ENCODE results near the gene WDFY4. TPM values are rescaled to one million over a fixed set of nuclear protein-coding genes. Genes with fewer than 3 reads are reported as not detected.

Gene WDFY4
- total RNA-seq, 1 donor from 2014 or later: 4.3 TPM

DNA sequence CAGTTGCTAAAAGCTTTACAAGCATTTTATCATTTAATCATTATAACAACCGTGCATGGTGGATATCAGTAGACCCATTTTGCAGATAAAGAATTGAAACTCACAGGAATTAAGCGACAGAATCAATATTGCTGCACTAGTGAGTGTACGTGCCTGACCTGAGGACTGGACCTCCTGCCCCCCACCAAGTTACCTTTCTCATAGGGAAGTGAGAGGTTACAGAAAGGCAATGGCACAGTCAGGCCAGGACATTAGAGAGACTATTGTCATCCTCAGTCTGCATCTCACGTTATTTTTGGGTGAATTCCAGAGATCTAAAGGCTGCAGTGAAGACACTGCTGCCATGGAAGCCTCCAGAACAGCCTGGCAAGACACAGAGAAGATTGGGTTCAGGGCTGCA, 80.9 kb downstream of the WDFY4 start:
- no peak for DNase-seq (ENCODE audit: low spot score in 2 of 2, unreplicated experiment in 2 of 2)
- no peak overlapping the region for H3K4me3 Mint-ChIP-seq

DNA sequence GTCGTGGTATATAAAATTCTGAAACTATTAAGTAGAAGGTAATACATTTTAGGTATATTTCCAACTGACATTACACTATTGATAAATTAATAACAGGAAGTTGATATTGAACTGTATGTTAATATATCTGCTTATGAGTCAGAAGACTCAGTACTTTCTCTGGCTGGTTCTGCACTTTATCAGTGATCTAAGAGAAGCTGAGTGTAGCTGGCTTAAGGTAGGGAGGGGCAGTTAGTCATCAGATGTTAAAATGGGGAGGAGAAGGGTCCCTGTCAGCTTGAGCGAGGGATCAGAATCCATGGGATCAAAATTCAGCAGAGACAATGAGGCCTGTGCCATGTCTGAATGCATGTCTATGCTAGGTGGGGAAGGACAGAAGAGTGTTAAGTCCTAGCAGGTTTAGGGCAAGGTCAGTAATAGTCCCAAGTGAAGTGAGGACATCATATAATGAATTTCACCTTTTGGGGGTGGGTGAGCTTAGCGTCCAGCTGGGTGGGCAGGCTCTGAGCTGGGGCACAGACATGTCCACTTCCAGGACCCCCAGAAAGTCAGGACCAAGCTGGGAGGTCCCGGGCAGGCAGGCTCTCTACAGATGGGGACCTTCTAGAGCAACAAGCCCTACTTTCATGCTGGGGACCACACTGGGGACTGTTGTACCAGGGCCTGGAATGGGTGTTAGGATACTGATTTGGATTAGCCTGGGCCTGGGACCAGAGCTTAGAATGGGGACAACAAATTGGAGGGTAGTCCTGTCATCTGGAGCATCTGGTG, 82.9 kb downstream of the WDFY4 start:
- Mint-ChIP-seq H3K4me1 (no peaks in the 10 kb centered on the region), H3K27me3 (ENCODE audit: low read depth) (peaks cover 14% of the 10 kb centered on the region), H3K27ac (no peak overlapping the region), H3K4me3 (no peak overlapping the region), H3K9me3 (no peaks in the 10 kb centered on the region), H3K36me3 (no peaks in the 10 kb centered on the region)
- TF ChIP-seq, protein P1, sequence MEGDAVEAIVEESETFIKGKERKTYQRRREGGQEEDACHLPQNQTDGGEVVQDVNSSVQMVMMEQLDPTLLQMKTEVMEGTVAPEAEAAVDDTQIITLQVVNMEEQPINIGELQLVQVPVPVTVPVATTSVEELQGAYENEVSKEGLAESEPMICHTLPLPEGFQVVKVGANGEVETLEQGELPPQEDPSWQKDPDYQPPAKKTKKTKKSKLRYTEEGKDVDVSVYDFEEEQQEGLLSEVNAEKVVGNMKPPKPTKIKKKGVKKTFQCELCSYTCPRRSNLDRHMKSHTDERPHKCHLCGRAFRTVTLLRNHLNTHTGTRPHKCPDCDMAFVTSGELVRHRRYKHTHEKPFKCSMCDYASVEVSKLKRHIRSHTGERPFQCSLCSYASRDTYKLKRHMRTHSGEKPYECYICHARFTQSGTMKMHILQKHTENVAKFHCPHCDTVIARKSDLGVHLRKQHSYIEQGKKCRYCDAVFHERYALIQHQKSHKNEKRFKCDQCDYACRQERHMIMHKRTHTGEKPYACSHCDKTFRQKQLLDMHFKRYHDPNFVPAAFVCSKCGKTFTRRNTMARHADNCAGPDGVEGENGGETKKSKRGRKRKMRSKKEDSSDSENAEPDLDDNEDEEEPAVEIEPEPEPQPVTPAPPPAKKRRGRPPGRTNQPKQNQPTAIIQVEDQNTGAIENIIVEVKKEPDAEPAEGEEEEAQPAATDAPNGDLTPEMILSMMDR (IDR thresholded peaks at IDR 0.05; ENCODE audit: unreplicated experiment): no peak
- DNase-seq (ENCODE audit: low spot score in 2 of 2, unreplicated experiment in 2 of 2): no peak

More for the DNA sequence above, 80.9 kb downstream of the WDFY4 start:
- H3K27me3 Mint-ChIP-seq (ENCODE audit: low read depth): peaks cover 17% of the 10 kb centered on the region
- H3K9me3 Mint-ChIP-seq: no peaks in the 10 kb centered on the region
- TF ChIP-seq, protein P1 (IDR thresholded peaks at IDR 0.05; ENCODE audit: unreplicated experiment): no peak
- no peak overlapping the region for H3K27ac Mint-ChIP-seq
- H3K4me1 Mint-ChIP-seq: no peaks in the 10 kb centered on the region
- H3K36me3 Mint-ChIP-seq: no peaks in the 10 kb centered on the region

DNA sequence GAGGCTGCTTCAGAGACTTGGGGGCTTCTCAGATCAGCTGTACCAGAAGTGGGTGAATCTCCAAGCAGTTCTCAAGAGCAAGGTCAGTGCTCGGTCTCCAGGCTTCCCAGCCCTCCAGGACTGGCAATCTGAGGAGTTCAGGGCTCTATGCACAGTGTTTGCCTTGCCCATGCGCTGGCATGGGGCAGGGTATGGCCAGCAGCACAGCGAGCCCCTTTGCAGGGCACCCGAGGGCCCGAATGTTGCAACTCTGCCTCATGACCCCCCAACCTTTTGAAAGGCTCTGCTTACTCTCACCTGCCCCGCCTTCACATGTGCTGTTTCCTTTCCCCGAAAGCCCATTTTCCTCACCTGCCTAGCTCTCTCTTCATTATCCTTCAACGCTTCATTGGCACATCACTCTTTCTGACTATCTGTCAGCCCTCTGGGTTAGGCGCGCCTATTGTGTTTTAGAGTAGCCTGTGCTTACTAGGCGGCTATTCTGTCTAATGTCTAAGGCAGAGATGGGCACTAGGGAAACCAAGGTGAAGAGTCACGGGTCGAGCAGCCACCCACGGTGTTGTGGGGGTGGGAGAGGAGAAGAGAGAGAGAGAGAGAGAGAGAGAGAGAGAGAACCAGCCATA, 83.6 kb downstream of the WDFY4 start:
- H3K36me3 Mint-ChIP-seq: no peaks in the 10 kb centered on the region

DNA sequence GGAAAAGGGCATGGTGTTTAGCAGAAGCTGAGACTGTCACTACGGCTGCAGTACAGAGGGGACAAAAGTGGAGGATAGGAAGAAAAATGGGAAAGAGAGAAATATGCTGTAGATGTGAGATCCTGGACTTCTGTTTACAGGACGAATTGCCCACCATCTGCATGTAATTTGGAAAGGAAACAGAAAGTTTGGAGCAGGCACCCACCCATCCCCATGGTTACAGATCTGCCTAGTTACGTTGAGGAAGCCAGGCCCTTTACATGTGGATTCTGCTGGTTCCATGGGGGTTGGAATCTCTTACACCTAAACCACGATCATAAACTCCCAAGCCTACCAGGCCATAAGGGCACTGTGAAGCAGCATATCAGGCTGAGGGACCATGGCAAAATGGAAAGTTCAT, 84.3 kb downstream of the WDFY4 start:
- H3K27ac Mint-ChIP-seq: no peak overlapping the region

More for the DNA sequence above, 83.6 kb downstream of the WDFY4 start:
- Mint-ChIP-seq H3K27ac (no peak overlapping the region), H3K4me3 (no peak overlapping the region), H3K9me3 (no peaks in the 10 kb centered on the region), H3K27me3 (ENCODE audit: low read depth) (peaks cover 14% of the 10 kb centered on the region), H3K4me1 (no peaks in the 10 kb centered on the region)
- DNase-seq (ENCODE audit: low spot score in 2 of 2, unreplicated experiment in 2 of 2): no peak
- TF ChIP-seq, protein P1 (IDR thresholded peaks at IDR 0.05; ENCODE audit: unreplicated experiment): no peak

DNA sequence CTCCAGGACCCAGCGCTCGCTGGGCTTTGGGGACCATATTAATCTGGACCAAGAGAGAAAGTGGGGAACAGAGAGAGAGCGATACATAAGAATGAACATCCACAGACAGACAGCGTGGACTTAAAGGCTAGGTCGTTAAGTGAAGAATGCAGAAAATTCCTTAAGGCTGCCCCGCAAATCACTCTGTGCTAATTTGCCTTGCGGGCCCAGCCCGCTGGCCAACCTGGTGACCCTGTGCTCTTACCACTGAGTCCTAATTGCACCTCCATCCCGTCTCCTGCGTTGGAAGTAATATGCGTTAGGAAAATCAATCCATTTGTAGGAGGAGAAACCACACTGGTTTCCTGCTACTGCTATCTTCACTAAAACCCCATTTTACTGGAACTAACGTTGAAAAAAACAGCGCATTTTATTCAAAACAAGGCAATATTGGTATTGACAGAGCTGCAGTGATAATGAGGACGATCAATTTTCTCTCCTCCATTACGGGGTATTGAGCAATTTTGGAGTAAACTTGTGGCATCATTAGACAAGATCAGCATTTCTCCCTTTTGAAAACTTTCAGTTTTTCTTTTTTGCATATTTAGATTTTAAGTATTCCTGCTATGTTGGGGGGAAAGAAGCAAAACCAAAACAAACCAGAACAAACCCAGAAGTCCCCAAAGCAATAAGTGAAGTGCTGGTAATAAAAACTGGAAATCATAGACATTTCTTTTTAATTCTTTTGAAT, 85.2 kb downstream of the WDFY4 start:
- Mint-ChIP-seq H3K4me1 (no peaks in the 10 kb centered on the region), H3K36me3 (no peaks in the 10 kb centered on the region), H3K9me3 (no peaks in the 10 kb centered on the region), H3K4me3 (no peak overlapping the region), H3K27me3 (ENCODE audit: low read depth) (peaks cover 9% of the 10 kb centered on the region), H3K27ac (no peak overlapping the region)
- DNase-seq (ENCODE audit: low spot score in 2 of 2, unreplicated experiment in 2 of 2): no peak
- TF ChIP-seq, protein P1 (IDR thresholded peaks at IDR 0.05; ENCODE audit: unreplicated experiment): no peak

More for the DNA sequence above, 84.3 kb downstream of the WDFY4 start:
- Mint-ChIP-seq H3K27me3 (ENCODE audit: low read depth) (peaks cover 14% of the 10 kb centered on the region), H3K4me1 (no peaks in the 10 kb centered on the region), H3K36me3 (no peaks in the 10 kb centered on the region), H3K4me3 (no peak overlapping the region), H3K9me3 (no peaks in the 10 kb centered on the region)
- no peak for DNase-seq (ENCODE audit: low spot score in 2 of 2, unreplicated experiment in 2 of 2)
- TF ChIP-seq, protein P1 (IDR thresholded peaks at IDR 0.05; ENCODE audit: unreplicated experiment): no peak

Data from mesothelial cell of epicardium (in vitro differentiated cells).